Activated gamma-delta T cell (primary cell): ENCODE measurements around the gene NCOA3.

Source experiments
- DNase-seq: peaks from one replicate; lab custom pipeline; 2025; lab: John Stamatoyannopoulos, UW

Gene NCOA3

GRCh38 chr20:47678536-47678935 lies 176.8 kb downstream of the NCOA3 start:
- DNase-seq, result no peak

GRCh38 chr20:47679462-47679861 lies 177.8 kb downstream of the NCOA3 start:
- no peak for DNase-seq

- DNase-seq, result no peak
Measured at GRCh38 chr20:47680804-47681529, 179.3 kb downstream of the NCOA3 start.

GRCh38 chr20:47682028-47682783 lies 180.5 kb downstream of the NCOA3 start:
- DNase-seq, result no peak

- DNase-seq, result no peak
Measured at GRCh38 chr20:47682916-47683315, 181.2 kb downstream of the NCOA3 start.

GRCh38 chr20:47684306-47685080 lies 182.8 kb downstream of the NCOA3 start:
- no peak for DNase-seq

GRCh38 chr20:47686545-47686944 lies 184.9 kb downstream of the NCOA3 start:
- no peak for DNase-seq

- no peak for DNase-seq
Measured at GRCh38 chr20:47687095-47687987, 185.7 kb downstream of the NCOA3 start.

GRCh38 chr20:47688385-47689381 lies 187.0 kb downstream of the NCOA3 start:
- DNase-seq, result no peak

GRCh38 chr20:47689731-47690130 lies 188.0 kb downstream of the NCOA3 start:
- no peak for DNase-seq

- DNase-seq, result no peak
Measured at GRCh38 chr20:47691625-47692024, 189.9 kb downstream of the NCOA3 start.

- no peak for DNase-seq
Measured at GRCh38 chr20:47694021-47694818, 192.5 kb downstream of the NCOA3 start.

- no peak for DNase-seq
Measured at GRCh38 chr20:47696856-47697255, 195.2 kb downstream of the NCOA3 start.

- DNase-seq, result no peak
Measured at GRCh38 chr20:47698142-47698541, 196.5 kb downstream of the NCOA3 start.

GRCh38 chr20:47699818-47700217 lies 198.1 kb downstream of the NCOA3 start:
- DNase-seq, result no peak

GRCh38 chr20:47700327-47700726 lies 198.6 kb downstream of the NCOA3 start:
- DNase-seq, result no peak

- DNase-seq, result no peak
Measured at GRCh38 chr20:47701612-47702011, 199.9 kb downstream of the NCOA3 start.

- no peak for DNase-seq
Measured at GRCh38 chr20:47703748-47704147, 202.1 kb downstream of the NCOA3 start.

- no peak for DNase-seq
Measured at GRCh38 chr20:47704746-47705496, 203.2 kb downstream of the NCOA3 start.
